ENCODE measurements around the gene DHFR2. TPM values are rescaled to one million over a fixed set of nuclear protein-coding genes. Genes with fewer than 3 reads are reported as not detected.
"Not testable (repeated sequence)": the region's sequence is repeated elsewhere in the genome, so short reads cannot be mapped to it uniquely, and the experiment has no call there.

The DHFR2 gene
- total RNA-seq, 1 donor from 2014 or later, result 17.3 TPM

DNA sequence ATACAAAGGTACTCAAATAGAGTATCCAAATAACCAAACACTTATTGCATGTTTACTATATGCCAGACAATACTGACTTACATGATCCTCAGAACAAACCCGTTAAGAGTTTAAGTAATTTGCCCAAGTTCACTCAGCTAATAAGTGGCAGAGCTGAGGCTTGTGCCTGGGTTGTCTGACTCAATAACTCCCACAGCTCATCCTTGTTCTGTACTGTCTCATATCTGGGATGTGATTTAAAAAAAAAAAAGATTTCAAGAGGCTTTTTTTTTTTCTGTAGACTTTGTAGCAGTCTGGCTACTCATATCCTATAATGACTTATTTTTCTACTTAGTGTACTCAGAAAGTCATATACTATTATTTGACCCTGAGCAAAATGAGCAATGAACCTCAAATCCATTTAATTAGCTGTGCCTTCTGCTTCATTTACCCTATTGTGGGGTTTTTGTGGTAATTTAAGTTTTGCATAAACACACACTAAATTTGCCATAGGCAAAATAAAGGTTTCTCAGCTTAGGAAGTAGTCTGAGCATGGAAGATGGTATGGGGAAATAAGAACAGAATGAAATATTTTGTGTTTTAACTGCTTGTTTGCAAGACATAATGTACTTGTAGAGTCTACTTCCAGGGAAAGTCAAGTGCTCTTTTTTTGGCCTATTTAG lies 3.2 kb upstream of the DHFR2 start:
- no peak for DNase-seq (ENCODE audit: low spot score)

DNA sequence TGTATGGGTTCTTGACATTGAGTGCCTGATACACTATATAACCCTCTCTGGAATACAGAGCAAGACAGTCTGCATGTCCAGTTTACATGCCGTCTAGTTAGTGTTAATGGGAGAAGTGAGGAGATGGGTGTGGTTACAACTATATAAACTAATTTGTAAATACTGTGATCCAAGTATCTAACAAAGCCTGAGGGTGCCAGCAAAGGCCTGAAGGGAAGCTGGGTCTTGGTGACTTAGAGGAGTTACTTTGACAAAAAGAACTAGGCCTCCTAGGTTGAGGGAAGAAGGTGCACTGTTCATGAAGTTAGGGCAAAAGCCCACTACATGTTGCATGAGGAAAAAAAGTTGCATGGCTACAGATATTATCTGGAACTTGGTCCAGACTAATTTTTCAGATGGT lies 2.4 kb upstream of the DHFR2 start:
- DNase-seq (ENCODE audit: low spot score), result no peak

DNA sequence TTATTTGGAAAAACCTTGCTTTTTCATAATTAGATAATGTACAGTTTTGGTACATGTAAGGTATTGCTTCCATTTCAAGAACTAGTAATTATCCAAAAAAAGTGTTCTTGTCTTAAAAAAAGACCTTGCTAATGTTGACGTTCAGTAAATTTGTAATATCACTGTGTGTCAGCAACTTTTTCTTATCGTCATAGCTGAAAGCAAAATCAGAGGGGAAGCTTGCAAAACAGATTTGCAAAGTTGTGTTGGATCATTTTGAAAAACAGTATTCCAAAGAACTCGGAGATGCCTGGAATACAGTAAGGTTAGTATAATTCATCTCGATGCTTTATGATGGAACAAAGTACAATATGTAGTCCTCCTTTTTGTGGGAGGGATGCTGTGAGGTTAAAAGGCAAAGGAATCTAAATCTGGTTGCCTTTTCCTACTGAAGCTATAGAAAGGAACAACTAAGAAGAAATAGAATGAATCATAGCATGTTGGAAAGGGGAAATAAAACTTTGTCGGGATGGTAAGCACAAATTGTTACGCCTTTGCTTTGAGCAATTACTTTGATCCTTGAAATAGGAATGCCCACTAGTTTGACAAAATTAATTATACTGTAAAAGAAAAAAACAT lies 1.6 kb upstream of the DHFR2 start:
- DNase-seq (ENCODE audit: low spot score), result no peak

DNA sequence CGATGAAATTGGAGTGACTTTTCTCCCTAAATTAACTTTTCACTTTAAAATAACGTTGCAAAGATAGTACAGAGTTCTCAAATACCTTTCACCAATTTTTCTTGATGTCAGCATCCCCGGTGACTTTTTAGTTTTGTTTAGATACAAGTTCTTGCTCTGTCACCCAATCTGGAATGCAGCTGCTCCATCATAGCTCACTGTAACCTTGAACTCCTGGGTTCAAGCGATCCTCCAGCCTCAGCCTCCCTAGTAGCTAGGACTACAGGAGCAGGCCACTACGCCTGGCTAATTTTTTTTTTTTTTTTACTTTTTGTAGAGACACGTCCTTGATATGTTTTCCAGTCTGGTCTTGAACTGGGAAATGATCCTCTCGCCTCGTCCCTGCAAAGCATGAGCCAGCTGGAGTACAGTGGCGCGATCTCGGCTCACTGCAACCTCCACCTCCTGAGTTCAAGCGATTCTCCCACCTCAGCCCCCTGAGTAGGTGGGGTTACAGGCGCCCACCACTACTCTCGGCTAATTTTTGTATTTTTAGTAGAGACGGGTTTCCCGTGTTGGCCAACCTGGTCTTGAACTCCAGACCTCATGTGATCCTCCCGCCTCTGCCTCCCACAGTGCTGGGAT lies 892 bp upstream of the DHFR2 start:
- no peak for DNase-seq (ENCODE audit: low spot score)

DNA sequence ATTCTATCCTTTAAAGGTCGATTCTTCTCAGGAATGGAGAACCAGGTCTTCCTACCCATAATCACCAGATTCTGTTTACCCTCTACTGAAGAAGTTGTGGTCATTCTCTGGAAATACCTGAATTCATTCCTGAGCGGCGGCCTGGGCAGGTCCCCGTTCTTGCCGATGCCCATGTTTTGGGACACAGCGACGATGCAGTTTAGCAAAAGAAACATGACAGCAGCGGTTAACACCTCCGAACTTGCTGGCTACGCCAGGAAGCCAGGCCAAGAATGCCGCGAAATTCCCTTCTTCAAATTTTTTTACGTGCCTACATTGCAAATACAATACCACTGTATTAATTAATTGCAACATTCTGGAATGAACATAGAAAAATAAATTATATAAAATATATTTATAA lies 1.4 kb downstream of the DHFR2 start:
- no peak for DNase-seq (ENCODE audit: low spot score)

DNA sequence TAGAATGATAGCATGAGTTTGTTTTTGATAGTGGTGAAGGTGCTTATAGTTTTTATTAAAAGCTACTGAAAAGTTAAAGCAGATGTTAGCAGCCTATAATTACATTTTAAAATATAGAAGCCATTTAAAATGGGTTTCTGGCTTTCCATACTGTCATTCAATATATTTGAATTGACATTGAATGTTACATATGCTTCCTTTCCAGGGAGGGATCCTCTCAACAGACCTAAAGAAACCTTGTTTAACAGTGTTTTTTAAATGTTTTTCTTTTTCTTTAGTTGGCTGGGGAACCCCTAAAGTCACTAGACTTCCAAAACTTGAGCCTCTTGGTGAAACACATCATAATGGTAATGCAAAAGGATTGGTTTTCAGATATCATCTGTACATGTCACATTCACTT lies 12.2 kb downstream of the DHFR2 start:
- DNase-seq (ENCODE audit: low spot score), result no peak

DNA sequence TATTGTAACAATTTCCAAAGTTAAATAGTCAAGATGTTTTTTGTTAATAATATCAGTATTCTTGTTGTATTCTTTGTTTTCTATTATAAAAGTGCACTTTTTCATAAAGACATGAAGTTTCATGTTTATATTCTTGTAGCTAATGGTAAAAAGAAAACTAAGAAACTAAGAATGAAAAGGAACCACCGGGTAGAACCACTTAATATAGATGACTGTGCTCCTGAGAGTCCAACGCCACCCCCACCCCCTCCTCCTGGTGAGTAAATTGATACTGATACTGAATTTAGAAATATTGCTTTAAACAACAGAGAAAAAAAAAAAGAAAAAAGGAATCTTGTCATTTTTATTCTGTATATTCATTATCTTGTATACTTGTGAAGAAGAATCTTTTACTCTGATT lies 13.4 kb downstream of the DHFR2 start:
- no peak for DNase-seq (ENCODE audit: low spot score)

DNA sequence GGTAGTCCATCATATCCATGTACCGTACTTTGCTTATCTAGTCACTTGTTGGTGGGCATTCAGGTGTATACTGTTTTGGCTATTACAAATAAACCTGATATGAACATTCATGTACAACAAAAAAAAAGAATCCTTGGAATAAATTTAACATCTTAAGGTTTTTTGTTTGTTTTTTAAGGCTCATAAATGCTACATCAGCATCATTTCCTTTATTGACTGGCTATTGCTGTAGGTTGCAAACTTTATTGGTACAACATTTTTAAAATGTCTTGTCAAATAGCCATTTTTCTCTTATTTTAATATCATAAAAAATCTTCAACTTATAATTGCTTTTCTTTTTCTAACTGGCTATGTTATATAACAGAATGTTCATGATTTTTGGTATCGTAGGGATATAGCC lies 16.2 kb downstream of the DHFR2 start:
- DNase-seq (ENCODE audit: low spot score), result no peak

DNA sequence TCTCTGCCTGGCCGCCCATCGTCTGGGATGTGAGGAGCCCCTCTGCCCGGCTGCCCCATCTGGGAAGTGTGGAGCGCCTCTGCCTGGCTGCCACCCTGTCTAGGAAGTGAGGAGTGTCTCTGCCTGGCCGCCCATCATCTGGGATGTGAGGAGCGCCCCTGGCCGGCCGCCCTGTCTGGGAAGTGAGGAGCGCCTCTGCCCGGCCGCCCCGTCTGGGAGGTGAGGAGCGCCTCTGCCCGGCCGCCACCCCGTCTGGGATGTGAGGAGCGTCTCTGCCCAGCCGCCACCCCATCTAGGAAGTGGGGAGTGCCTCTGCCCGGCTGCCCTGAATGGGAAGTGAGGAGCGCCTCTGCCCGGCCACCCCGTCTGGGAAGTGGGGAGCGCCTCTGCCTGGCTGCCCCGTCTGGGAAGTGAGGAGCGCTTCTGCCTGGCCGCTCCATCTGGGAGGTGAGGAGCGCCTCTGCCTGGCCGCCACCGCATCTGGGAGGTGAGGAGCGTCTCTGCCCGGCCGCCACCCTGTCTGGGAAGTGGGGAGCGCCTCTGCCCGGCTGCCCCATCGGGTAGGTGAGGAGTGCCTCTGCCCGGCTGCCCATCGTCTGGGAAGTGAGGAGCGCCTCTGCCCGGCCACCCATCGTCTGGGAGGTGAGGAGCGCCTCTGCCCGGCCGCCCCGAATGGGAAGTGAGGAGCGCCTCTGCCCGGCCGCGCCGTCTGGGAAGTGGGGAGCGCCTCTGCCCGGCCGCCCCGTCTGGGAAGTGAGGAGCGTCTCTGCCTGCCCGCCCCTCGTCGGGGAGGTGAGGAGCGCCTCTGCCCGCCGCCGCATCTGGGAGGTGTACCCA lies 18.4 kb downstream of the DHFR2 start:
- DNase-seq (ENCODE audit: low spot score), result not testable (repeated sequence)

DNA sequence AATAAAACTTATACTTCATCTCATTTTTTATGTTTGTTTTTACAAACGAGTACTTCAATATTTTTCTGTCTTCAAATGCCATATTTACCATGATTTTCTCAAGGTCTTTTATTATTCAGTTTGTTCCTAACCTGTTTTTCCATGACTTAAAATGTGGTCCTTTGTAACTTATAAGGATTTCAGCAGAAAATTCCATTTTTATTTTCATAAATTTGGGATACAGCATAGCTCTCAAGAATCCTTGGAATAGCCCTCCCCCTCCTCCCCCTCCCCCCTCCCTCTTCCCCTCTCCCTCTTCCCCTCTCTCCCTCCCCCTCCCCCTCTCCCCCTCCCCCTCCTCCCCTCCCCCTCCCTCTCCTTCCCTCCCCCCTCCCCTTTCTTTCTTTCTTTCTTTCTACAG lies 19.4 kb downstream of the DHFR2 start:
- DNase-seq (ENCODE audit: low spot score), result no peak

DNA sequence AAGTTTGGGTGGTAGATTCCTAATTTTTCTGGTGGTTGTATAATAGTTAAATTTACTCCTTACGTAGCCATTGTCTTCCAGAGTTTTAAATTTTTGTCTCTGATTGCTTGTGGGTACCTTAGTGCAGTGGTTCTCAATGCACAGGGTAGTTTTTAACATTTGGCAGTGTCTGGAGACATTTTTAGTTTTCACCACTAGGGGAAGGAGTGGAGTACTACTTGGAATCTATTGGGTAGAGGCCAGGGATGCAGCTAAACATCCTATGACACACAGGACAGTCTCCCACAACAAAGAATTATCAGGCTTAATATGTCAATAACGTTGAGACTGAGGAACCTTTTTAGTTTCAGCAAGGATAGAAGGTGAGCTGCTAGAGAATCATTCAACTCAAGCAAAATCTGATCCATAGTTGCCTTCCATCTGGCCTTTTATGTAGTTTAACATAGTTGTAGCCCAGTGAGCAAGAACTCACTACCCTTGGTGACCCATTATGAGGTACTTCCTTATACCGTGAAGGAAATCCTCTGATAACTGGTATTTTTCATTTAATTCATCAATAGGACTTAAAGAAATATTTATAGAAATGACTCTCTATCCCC lies 25.7 kb downstream of the DHFR2 start:
- DNase-seq (ENCODE audit: low spot score), result no peak

DNA sequence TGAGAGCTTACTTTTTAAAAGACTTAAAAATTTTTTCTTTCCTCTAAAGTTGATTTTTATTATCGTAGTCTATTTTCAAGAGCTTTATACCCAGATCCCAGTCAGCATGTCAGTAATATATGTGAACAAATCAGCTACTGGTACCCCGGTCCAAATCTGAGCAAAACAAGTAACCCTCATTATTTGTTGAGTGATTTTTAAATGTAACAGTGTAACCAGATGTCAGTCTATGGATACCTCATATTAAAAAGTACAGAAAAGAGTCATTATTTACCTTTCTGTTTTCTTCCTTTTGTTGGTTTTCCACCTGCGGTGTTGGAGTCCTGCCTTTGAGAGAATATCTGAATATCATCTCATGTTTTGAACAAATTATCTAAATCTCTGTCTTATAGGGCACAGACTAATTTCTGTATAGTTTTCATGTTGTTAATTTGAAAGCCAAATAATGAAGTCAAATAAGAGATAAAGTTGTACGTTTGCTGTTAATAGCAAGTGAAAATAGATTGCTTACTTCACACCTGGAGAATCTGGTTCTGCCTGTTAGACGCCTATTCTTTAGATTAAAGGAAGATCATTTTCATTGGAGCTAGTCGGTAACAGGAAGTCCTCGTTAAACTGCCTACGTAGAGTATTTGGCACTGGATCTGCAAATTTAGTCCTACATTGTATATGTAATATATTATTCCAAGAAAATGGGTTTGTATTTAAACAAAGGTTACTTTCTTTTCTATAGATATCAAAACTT lies 34.5 kb downstream of the DHFR2 start, which contains the start of gene STX19:
STX19 (minus strand) TSS at position 505 of the 745 bp plus-strand sequence. CDS start 13,328 bp downstream, outside the sequence.
- DNase-seq (ENCODE audit: low spot score), result peak; percentile 55

DNA sequence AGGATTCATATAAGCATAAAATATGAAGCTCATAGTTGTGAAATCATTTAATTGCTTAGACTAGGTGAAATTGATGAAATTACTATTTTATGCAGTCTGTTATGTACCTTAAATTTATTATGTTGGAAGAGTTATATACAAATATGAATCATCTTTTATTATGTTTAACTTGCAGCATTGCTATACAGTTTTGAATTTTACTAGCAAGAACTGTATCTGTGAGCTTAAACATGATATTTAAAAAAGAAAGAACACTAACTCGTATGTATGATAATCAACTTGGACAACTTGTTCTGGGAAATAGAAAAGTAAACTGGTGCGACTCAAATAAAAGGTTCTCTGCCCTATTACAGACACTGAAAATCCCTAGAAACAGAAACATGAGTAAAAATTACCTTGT lies 36.1 kb downstream of the DHFR2 start:
- no peak for DNase-seq (ENCODE audit: low spot score)

DNA sequence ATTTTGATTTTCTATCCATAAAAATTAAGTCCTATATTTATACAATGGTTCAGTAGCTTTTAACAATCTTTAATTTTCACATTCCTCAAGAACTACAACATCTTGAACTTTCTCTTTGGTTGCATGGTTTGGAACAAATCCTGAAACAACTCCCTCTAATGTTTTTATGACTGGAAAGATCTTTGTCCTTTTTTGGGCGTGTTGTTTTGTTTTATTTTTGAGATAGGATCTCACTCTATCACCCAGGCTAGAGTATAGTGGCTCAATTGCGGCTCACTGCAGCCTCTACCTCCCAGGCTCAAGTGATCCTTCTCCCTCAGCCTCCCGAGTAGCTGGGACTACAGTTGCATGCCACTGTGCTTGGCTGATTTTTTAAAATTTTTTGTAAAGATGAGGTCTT lies 38.3 kb downstream of the DHFR2 start:
- DNase-seq (ENCODE audit: low spot score), result no peak

DNA sequence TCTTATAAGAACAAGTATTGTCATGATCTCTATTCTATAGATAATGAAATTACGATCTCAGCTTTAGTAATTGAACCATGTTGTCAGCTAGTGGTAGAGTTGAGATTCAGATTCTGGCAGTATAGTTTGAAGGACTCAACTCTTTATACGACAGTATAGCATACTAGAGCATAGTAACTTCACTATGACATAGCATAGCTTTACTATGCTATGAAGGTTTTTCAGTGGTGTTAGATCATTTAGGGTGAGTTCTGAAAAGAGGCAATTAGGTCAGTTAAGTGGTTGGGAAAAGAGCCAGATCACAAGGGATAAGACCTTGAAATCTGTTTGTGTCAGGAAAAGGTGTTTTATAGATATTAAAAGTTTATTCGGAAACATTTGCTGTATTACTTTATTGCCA lies 42.4 kb downstream of the DHFR2 start:
- no peak for DNase-seq (ENCODE audit: low spot score)

DNA sequence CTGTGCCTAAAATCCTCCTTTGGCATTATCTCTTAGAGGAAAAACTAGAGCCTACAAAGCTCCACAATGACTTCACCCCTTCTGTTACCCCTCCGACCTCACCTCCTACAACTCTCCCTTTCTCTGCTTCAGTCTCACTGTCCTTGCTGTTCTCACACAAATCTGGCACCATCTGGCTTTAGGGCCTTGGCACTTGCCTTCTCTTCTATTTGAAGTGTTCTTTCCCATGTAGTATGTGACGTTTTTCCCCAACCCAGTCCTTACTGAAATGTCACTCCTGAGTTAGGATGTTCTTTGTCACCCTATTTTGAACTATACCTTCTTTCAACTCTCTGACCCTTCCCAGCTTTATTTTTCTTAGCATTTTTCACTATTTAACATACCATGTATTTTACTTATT lies 43.1 kb downstream of the DHFR2 start:
- DNase-seq (ENCODE audit: low spot score), result no peak

DNA sequence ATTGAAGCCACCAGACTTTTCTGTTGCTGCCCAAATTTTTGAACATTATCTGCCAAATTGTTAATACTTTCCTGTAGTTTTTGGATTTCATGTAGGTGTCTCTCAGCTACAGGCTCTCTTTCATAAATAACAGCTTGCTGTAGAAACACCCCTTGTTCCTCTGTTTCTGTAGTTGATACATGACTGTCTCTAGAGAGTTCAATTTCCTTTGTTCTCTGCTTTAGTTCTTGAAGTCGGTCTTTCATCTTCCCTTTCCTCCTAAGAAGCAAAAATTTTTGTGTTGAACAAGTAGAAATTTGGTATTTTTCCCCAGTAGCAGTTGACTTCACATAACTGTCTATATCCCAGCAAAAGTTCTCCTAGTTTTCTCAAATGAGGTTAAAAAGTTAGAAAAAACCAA lies 47.7 kb downstream of the DHFR2 start:
- DNase-seq (ENCODE audit: low spot score), result no peak

DNA sequence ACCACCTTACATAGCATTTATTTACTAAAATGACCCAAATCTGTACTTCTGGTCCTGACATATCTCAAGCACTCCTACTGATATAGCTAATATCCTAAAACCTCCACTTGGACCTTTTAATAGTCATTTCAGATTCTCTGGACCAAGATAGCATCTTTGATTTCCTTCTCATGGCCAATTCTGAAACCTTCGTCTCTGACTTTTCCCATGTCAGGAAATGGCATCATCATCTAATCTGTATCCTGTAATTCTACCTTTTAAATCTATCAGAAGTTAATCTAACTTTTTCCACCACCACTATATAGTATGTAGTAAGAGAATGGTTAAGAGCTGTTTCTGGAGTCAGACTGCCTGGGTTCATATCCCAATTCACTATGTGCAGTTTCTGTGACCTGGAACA lies 50.5 kb downstream of the DHFR2 start:
- DNase-seq (ENCODE audit: low spot score), result no peak

DNA sequence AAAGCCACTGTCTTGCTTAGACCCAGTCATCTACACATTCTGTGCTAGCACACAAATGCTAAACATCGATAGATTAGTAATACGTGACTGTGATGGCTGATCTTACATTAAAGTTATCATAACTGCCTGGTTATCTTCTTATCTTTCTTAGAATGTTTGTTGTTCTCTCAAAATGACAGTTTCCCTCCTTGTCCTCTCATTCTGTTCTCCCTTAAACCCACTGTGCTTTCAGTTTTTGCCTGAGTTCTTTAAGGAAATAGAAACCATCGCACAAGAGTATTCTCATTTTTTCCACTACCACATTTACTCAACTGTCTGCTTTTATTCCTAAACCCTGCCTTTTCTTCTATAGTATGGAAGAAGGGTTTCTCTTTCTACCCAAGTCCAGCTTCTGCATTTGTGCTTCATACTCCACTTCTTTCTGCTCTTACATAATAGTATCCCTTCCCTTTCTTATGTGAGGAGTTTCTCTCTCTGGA lies 51.4 kb downstream of the DHFR2 start:
- DNase-seq (ENCODE audit: low spot score), result no peak

DNA sequence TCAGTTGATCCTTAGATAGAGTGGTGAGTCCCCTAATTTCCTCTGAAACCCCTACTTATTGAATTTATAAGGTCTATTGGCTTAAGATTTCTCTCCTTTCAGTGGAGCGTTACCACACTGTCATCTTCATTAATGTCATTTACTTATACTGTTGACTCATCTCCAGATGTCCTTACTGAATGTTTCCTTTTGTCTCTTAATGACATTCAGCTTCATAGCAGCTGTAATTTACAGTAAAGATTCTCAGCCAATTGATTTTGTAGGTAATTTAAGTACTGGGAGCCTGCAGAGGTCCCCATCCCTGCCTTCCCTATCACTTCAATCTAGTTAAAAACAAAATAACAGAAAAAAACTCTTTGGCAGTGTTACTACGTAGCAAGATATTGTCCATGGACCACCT lies 53.1 kb downstream of the DHFR2 start:
- DNase-seq (ENCODE audit: low spot score), result no peak

DNA sequence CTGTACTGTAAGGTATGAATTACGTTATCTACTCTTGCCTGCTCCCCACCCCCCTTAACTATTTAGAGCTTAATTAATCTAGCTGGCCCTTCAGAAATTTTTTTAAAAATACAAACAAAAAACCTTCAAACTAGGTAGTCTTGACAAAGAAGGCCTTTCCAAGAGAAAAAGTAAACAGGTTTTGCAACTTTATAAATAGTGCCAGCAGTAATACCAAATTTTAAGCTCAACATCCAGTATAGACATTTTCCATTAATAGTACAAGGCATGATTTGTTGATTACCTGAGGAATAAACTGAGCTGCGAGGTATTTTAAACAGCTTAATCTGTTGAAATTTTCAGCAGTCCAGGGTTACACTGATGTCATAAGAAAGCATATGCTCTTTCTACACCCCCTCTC lies 54.5 kb downstream of the DHFR2 start:
- DNase-seq (ENCODE audit: low spot score), result no peak
